Heart left ventricle (tissue), 13 donors: Measurements from ENCODE around the gene ZNF610.

ENCODE experiments used
- POLR2A ChIP-seq, 2 donors: fragments of 450-650 bp; IDR thresholded peaks; one replicate each; pipeline ENCODE4 v1.6.1; 2017; ENCODE audit warnings: antibody characterized with exemption in 2 of 2, mild to moderate bottlenecking in 2 of 2, moderate library complexity in 2 of 2
- TF ChIP-seq, protein P1 (sequence below), 12 donors: fragments of 200-600 bp; sonication (generic) in 4 of 12; IDR thresholded peaks; one replicate each; pipeline versions ENCODE4 v1.5.0 to v1.8.0; 2018 to 2022; ENCODE audit warnings: antibody characterized with exemption in 12 of 12, mild to moderate bottlenecking in 5 of 12
- donor health status: ischemic (EF 13 %, LVEDD 7.1; RV severe dilation, severe dysfunction).
- donor health status: DM: no; HTN: yes; CAD: no.
- donor health status: DM: no; HTN: no; CAD: no.
- donor health status: ischemic (EF 25% LVEDD 6.9; RV normal size, moderate dysfunction).
- donor health status: ischemic (EF 25% LVEDD 5.7; RV mildly dilated, moderate dysfunction).
- donor health status: ischemic (EF 35%, LVEDD 5.7; RV mildly dilated, moderate dysfunction).
- donor health status: nonischemic (EF 11% LVEDD 7.7; RV severe dilation, severe dysfunction).
- donor health status: DM: yes; HTN: yes; CAD: no.
- donor health status: PGD.
- donor health status: ischemic (EF 29% LVEDD 5.4; RV normal size, mild dysfunction).
- donor health status: nonischemic (EF 23%, LVEDD 6.1; RV moderate dilation, normal function).

DNA sequence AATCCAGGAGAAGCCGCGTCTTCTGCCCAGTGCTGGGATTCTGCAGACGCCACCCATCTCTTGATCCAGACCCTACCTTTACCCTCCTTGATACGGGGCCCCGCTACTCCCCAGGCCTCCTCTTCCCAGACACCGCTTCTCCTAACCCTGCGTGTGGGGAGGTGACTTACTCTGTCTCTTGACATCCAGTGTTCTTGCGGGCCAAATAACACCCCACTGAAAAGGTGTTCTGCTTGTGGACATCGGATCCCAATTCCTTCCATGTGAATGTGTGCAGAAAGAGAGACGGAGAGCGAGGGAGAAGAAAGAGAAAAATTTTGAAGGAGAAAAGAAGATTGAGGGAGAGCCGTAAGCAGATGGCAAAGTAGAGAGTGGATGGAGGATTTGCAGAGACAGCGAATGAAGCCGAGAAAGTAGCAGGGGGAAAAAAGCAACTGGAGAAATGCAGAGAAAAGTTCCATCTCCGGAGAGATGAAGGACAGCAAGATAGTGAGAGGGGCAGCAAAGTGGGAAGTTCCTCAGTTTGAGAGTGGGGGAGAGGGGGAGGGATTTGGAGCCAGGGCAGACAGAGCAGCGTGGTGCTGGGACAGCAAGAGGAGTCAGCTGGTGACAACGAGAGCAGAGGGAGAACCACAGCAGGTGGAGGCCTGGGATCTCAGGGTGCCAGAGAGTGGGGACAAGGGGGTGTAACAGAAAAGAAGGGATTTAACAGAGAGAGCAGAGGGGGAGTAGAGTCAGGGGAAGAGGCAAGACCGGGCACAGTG is 38.3 kb upstream of the ZNF610 start:
- TF ChIP-seq, protein P1, sequence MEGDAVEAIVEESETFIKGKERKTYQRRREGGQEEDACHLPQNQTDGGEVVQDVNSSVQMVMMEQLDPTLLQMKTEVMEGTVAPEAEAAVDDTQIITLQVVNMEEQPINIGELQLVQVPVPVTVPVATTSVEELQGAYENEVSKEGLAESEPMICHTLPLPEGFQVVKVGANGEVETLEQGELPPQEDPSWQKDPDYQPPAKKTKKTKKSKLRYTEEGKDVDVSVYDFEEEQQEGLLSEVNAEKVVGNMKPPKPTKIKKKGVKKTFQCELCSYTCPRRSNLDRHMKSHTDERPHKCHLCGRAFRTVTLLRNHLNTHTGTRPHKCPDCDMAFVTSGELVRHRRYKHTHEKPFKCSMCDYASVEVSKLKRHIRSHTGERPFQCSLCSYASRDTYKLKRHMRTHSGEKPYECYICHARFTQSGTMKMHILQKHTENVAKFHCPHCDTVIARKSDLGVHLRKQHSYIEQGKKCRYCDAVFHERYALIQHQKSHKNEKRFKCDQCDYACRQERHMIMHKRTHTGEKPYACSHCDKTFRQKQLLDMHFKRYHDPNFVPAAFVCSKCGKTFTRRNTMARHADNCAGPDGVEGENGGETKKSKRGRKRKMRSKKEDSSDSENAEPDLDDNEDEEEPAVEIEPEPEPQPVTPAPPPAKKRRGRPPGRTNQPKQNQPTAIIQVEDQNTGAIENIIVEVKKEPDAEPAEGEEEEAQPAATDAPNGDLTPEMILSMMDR (IDR thresholded peaks at IDR 0.05), result no peak
- no peak for TF ChIP-seq POLR2A (IDR thresholded peaks at IDR 0.05)
